Endothelial cell of umbilical vein (primary cell): ENCODE results near the gene CACNA1E. TPM values are rescaled to one million over a fixed set of nuclear protein-coding genes. Genes with fewer than 3 reads are reported as not detected.

ENCODE experiments used
- BruUV-seq: library from RNA; stranded (reverse); fragments of 400-500 nt; replicated peaks from 2 replicates; lab custom pipeline; 2021; lab: Mats Ljungman, UMichigan
- CTCF ChIA-PET: fragments of 300-600, 350-600 bp; sonication (Branson Sonifier 250); formaldehyde crosslinking; loops from one replicate; lab custom pipeline; 2021; ENCODE audit warnings: antibody characterized with exemption, inconsistent platforms; lab: Charles Lee
- POLR2A ChIA-PET: fragments of 300-600, 350-600 bp; sonication (Branson Sonifier 250); formaldehyde crosslinking; loops from one replicate; lab custom pipeline; 2021; ENCODE audit warnings: antibody characterized with exemption, inconsistent platforms; lab: Charles Lee
- DNase-seq: peaks from one replicate; pipeline ENCODE4 v3.0.0-alpha.2; 2011; ENCODE audit warnings: low read depth, low spot score
- FAIRE-seq: peaks from 2 replicates; lab custom pipeline; 2011; peaks lifted over from hg19 to GRCh38; lab: Jason Lieb, UNC
- H2AFZ ChIP-seq: 2 replicates; pipeline ENCODE4 v1.6.0; 2012; ENCODE audit warnings: low read depth, low read length, control low read depth, inconsistent platforms
- H3K27ac ChIP-seq: 2 replicates; pipeline ENCODE4 v1.5.1; 2011; ENCODE audit warnings: low read depth, mild to moderate bottlenecking, control low read depth, low read length, moderate library complexity; ENCODE audit not compliant: insufficient read depth
- H3K27me3 ChIP-seq, 2 experiments: 2 replicates each; pipeline versions ENCODE4 v1.6.0 to v1.6.1; 2011; ENCODE audit warnings: low read length in 2 of 2, mixed read lengths in 1 of 2; ENCODE audit not compliant: control insufficient read depth in 2 of 2, insufficient read depth in 2 of 2
- H3K36me3 ChIP-seq, 2 experiments: 2 replicates in 1 of 2; 3 replicates in 1 of 2; pipeline ENCODE4 v1.5.1; 2011; ENCODE audit warnings: low read length in 2 of 2, mild to moderate bottlenecking in 1 of 2, moderate library complexity in 1 of 2; ENCODE audit not compliant: control insufficient read depth in 2 of 2, insufficient read depth in 2 of 2; ENCODE audit errors: extremely low read depth in 1 of 2
- H3K4me1 ChIP-seq: 3 replicates; pipeline ENCODE4 v1.5.1; 2011; ENCODE audit warnings: mild to moderate bottlenecking, low read length; ENCODE audit not compliant: control insufficient read depth, insufficient read depth; ENCODE audit errors: extremely low read depth
- H3K4me2 ChIP-seq: 2 replicates; pipeline ENCODE4 v1.6.1; 2011; ENCODE audit warnings: low read length, control low read depth, mixed read lengths; ENCODE audit not compliant: insufficient read depth
- H3K4me3 ChIP-seq, 3 experiments: fragments of 200-600 bp in 1 of 3; sonication (generic), shearing (Covaris generic) in 1 of 3; replicated peaks in 1 of 3; 2 replicates each; pipeline ENCODE4 v1.5.1; 2011 to 2016; ENCODE audit warnings: control low read depth in 3 of 3, low read length in 3 of 3, mild to moderate bottlenecking in 2 of 3, inconsistent platforms in 1 of 3, low read depth in 1 of 3, moderate library complexity in 1 of 3; ENCODE audit not compliant: insufficient read depth in 1 of 3
- H3K79me2 ChIP-seq: 2 replicates; pipeline ENCODE4 v1.6.0; 2012; ENCODE audit warnings: low read length, inconsistent platforms; ENCODE audit not compliant: control insufficient read depth, insufficient read depth
- H3K9ac ChIP-seq: replicated peaks from 2 replicates; pipeline ENCODE3; 2011; ENCODE audit warnings: low read length, control low read depth; ENCODE audit not compliant: insufficient read depth; ENCODE audit errors: extremely low read depth
- H3K9me1 ChIP-seq: replicated peaks from 3 replicates; pipeline ENCODE4 v1.6.0; 2011; ENCODE audit warnings: mild to moderate bottlenecking, low read length; ENCODE audit not compliant: control insufficient read depth, insufficient read depth; ENCODE audit errors: extremely low read depth
- H3K9me3 ChIP-seq: replicated peaks from 2 replicates; pipeline ENCODE4 v1.5.1; 2012; ENCODE audit warnings: low read length, inconsistent platforms; ENCODE audit not compliant: control insufficient read depth, insufficient read depth
- H4K20me1 ChIP-seq: replicated peaks from 2 replicates; pipeline ENCODE3; 2011; ENCODE audit warnings: mild to moderate bottlenecking, low read length; ENCODE audit not compliant: control insufficient read depth, insufficient read depth; ENCODE audit errors: extremely low read depth
- EZH2 ChIP-seq: IDR thresholded peaks from 2 replicates; pipeline ENCODE4 v1.6.1; 2012; ENCODE audit warnings: borderline replicate concordance, low read depth, mild to moderate bottlenecking, moderate library complexity, low read length, inconsistent platforms; ENCODE audit not compliant: severe bottlenecking
- FOS ChIP-seq: IDR thresholded peaks from 2 replicates; pipeline ENCODE4 v1.6.1; 2011; ENCODE audit warnings: mild to moderate bottlenecking, low read length, moderate library complexity, borderline replicate concordance; ENCODE audit not compliant: insufficient read depth
- GATA2 ChIP-seq: IDR thresholded peaks from 2 replicates; pipeline ENCODE4 v1.7.0; 2011; ENCODE audit warnings: low read depth, mild to moderate bottlenecking, moderate library complexity, mixed read lengths, low read length; ENCODE audit not compliant: insufficient read length, insufficient read depth
- JUN ChIP-seq: IDR thresholded peaks from 2 replicates; pipeline ENCODE4 v1.6.1; 2011; ENCODE audit warnings: borderline replicate concordance, low read depth; ENCODE audit not compliant: insufficient read length, insufficient read depth
- dilution Hi-C: fragments of 300-500 bp; cut with MboI; formaldehyde crosslinking; loops from one replicate; pipeline ENCODE4 v1.15.0; 2019; ENCODE audit warnings: low sequenced_read_pairs; ENCODE audit not compliant: extremely low pct_ligation_motif_present
- intact Hi-C: fragments of 100-400 bp; cut with micrococcal nuclease; formaldehyde crosslinking; loops from one replicate; pipeline ENCODE4 v1.10.0; 2022
- polyA plus RNA-seq, 4 experiments: library from polyadenylated mRNA; depleted of rRNA in 3 of 4; stranded (reverse) in 3 of 4; unstranded in 1 of 4; fragments of >200 nt; gene quantifications; 2 replicates each; pipeline versions ENCODE4 v1.2.1 to v1.2.3, GENCODE V29; 2011 to 2012; ENCODE audit warnings: missing spikeins in 1 of 4
- total RNA-seq: library from RNA; stranded (reverse); gene quantifications from 2 replicates; pipeline ENCODE4 v1.2.3, GENCODE V29; 2021
- TF ChIP-seq, protein P1 (sequence below): IDR thresholded peaks from 2 replicates; pipeline ENCODE4 v1.6.1; 2011; ENCODE audit not compliant: insufficient read depth, insufficient read length

The CACNA1E gene
- total and polyA plus RNA-seq, 2 donors (not counting 3 experiments of a cell fraction or from before 2014, with no cell fraction given), result not detected

DNA sequence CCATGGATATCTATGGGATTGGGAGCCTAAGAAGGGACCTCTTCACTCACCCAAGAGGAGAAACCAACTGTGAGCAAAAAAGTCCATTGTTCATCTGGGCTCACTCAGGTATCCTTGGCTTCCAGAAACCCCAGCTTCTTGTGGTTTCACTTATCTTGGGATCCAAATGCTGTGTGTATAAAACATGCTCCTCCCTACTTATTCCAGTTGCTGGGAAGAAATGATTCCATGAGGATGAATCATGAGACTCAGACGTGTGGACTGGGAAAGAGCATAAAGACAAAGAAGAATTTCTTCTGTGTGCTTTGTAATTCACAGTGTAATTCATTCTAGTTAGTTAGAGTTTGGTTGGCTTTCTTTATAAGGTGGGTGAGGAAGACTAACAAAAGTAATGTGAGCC is 294.5 kb downstream of the CACNA1E start:
- Histone ChIP-seq H3K36me3 (no peaks in the 10 kb centered on the region), H2AFZ (no peak overlapping the region), H3K9me1 (no peaks in the 10 kb centered on the region), H3K9me3 (no peaks in the 10 kb centered on the region), H3K9ac (no peak overlapping the region), H3K4me3 (no peak overlapping the region), H4K20me1 (no peaks in the 10 kb centered on the region), H3K27me3 (no peaks in the 10 kb centered on the region), H3K4me2 (no peak overlapping the region), H3K27ac (no peak overlapping the region), H3K79me2 (no peaks in the 10 kb centered on the region), H3K4me1 (no peaks in the 10 kb centered on the region)
- ChIA-PET POLR2A (no interaction called here), CTCF (no interaction called here)
- dilution Hi-C loops (no loop called here), intact Hi-C loops (no loop called here)
- no peak for FAIRE-seq
- TF ChIP-seq, protein P1, sequence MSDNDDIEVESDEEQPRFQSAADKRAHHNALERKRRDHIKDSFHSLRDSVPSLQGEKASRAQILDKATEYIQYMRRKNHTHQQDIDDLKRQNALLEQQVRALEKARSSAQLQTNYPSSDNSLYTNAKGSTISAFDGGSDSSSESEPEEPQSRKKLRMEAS, result no peak
- TF ChIP-seq FOS (no peak), GATA2 (no peak)
- no peak for DNase-seq
- no TSS peak for BruUV-seq

DNA sequence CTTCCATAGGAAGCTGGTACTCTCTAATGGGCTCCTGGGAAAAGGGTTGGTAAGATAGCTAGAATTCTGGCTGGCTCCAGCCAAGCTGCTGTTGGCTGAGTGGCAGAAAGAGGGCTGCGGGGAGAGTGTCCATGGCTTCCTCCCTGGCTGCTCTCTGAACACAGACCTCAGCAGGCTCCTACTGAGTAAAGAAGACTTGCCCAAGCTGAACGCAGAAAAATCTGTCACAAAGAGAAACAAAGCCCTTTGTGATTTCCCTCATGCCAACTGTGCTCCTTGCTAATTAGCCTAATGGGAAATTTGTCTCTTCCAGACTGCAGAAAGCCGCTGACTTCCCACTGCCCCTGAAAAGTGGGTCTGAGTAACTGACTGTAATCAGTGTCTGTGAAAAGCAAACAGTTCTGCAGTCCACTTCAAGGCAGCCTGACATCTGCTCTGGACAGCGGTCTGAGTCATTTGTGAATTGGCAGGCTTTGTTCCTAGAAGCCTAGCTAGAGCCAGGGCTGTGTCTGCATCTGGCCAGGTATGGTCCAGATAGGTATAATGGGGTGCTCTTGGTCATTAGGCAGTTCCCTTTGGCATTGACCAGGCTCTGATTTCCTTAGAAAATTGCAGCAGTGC is 295.4 kb downstream of the CACNA1E start:
- Histone ChIP-seq H3K4me3 (no peak overlapping the region), H3K79me2 (no peaks in the 10 kb centered on the region), H3K4me1 (no peaks in the 10 kb centered on the region), H3K9ac (no peak overlapping the region), H3K27me3 (no peaks in the 10 kb centered on the region), H3K27ac (no peak overlapping the region), H2AFZ (no peak overlapping the region), H3K4me2 (no peak overlapping the region), H4K20me1 (no peaks in the 10 kb centered on the region), H3K9me3 (no peaks in the 10 kb centered on the region), H3K9me1 (no peaks in the 10 kb centered on the region), H3K36me3 (no peaks in the 10 kb centered on the region)
- no peak for TF ChIP-seq JUN
- no peak for TF ChIP-seq GATA2
- TF ChIP-seq EZH2, result no peak
- TF ChIP-seq, protein P1, result no peak
- CTCF ChIA-PET, result no interaction called here
- POLR2A ChIA-PET, result no interaction called here
- no TSS peak for BruUV-seq
- dilution Hi-C loops (no loop called here), intact Hi-C loops (no loop called here)
- DNase-seq (no peak), FAIRE-seq (no peak)
